ENCODE measurements around the gene COQ10A. TPM values are rescaled to one million over a fixed set of nuclear protein-coding genes. Genes with fewer than 3 reads are reported as not detected.

Gene COQ10A
- total and polyA plus RNA-seq, 11 donors: 45.7 to 250 (median 129) TPM

DNA sequence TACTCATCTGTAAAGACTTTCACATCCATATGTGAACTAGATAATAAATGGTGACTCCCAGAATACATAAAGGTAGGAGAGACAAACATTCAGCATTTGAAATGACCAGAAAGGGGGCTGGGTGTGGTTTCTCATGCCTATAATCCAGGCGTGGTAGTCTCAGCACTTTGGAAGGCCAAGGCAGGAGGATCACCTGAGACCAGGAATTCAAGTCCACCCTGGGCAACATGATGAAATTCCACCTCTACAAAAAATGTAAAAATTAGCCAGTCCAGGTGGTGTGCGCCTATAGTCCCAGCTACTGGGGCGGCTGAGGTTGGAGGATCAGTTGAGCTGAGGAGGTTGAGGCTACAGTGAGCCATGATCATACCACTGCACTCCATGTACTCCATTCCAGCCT lies 37.5 kb downstream of the COQ10A start:
- Histone ChIP-seq H3K27me3 (no peaks in the 10 kb centered on the region), H3K4me3 (no peak overlapping the region), H3K27ac (no peak overlapping the region), H3K36me3 (peaks cover 0 to 55% (median 40%) of the 10 kb centered on the region in 9 donors), H3K4me1 (peaks cover 8 to 30% (median 20%) of the 10 kb centered on the region in 12 donors), H3K9me3 (no peaks in the 10 kb centered on the region)
- DNase-seq (no peak), ATAC-seq (no peak)
- TF ChIP-seq, protein P1, sequence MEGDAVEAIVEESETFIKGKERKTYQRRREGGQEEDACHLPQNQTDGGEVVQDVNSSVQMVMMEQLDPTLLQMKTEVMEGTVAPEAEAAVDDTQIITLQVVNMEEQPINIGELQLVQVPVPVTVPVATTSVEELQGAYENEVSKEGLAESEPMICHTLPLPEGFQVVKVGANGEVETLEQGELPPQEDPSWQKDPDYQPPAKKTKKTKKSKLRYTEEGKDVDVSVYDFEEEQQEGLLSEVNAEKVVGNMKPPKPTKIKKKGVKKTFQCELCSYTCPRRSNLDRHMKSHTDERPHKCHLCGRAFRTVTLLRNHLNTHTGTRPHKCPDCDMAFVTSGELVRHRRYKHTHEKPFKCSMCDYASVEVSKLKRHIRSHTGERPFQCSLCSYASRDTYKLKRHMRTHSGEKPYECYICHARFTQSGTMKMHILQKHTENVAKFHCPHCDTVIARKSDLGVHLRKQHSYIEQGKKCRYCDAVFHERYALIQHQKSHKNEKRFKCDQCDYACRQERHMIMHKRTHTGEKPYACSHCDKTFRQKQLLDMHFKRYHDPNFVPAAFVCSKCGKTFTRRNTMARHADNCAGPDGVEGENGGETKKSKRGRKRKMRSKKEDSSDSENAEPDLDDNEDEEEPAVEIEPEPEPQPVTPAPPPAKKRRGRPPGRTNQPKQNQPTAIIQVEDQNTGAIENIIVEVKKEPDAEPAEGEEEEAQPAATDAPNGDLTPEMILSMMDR (IDR thresholded peaks at IDR 0.05): no peak
- TF ChIP-seq POLR2A (IDR thresholded peaks at IDR 0.05): no peak
- 93 to 96% (median 94%) methylated on average over 3 of the region's 3 CpGs for WGBS, 4 donors
- intact Hi-C loops (cut with DNase I): no loop called here

DNA sequence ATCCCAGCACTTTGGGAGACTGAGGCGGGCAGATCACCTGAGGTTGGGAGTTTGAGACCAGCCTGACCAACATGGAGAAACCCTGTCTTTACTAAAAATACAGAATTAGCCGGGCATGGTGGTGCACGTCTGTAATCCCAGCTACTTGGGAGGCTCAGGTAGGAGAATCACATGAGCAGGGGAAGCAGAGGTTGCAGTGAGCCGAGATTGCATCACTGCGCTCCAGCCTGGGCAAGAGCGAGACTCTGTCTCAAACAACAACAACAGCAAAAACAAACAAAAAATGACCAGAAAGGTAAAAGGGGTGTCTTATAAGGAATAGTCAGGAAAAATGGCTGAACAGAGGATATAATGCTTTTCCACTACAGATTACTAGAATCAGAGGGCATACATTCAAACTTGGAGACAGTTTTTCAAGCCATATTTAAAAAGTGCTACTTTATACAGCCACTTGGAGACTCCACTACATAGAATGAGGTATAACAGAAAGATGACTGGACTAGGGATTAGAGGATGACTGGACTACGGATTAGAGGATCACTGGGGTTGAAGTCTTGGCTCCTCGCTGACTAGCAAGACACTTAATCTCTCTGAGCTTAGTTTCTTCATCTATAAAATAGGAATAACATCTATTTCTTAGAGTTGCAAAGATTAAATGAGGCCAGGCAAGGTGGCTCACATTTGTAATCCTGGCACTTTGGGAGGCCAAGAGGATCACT lies 38.3 kb downstream of the COQ10A start:
- DNase-seq (no peak), ATAC-seq (no peak)
- H3K9me3 ChIP-seq: no peaks in the 10 kb centered on the region
- TF ChIP-seq POLR2A (IDR thresholded peaks at IDR 0.05): no peak
- TF ChIP-seq, protein P1 (IDR thresholded peaks at IDR 0.05): no peak
- H3K4me3 ChIP-seq: no peak overlapping the region
- intact Hi-C loops (cut with DNase I): no loop called here
- H3K36me3 ChIP-seq: peaks cover 0 to 62% (median 48%) of the 10 kb centered on the region in 9 donors
- no peak overlapping the region for H3K27ac ChIP-seq
- H3K4me1 ChIP-seq: peaks cover 8 to 27% (median 18%) of the 10 kb centered on the region in 12 donors
- H3K27me3 ChIP-seq: no peaks in the 10 kb centered on the region
- 91 to 93% (median 93%) methylated on average over 8 of the region's 8 CpGs for WGBS, 4 donors

DNA sequence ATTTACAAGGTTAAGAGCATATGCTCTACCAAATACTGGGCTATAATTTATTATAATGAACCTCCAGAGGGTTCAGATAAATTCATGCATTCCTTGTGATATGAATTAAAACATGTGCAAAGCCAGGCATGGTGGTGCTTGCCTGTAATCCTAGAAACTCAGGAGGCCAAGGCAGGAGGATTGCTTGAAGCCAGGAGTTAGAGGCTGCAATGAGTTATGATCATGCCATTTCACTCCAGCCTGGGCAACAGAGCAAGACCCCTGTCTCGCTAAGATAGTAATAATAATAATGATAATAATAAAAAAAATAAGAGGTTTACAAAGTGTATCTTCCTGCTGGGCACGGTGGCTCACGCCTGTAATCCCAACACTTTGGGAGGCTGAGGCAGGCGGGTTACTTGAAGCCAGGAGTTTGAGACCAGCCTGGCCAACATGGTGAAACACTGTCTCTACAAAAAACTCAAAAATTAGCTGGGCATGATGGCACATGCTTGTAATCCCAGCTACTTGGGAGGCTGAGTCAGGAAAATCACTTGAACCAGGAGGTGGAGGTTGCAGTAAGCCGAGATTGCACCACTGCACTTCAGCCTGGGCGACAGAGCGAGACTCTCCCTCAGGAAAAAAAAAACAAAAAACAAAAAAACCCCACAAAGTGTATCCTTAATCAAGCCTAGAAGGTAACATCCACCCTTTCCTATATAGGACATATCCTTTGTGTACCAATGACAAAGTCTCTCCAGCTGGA lies 40.7 kb downstream of the COQ10A start:
- Histone ChIP-seq H3K27ac (no peak overlapping the region), H3K4me1 (peaks cover 0 to 9% (median 2%) of the 10 kb centered on the region in 12 donors), H3K9me3 (no peaks in the 10 kb centered on the region), H3K4me3 (no peak overlapping the region), H3K36me3 (peaks cover 0 to 84% (median 67%) of the 10 kb centered on the region in 9 donors), H3K27me3 (no peaks in the 10 kb centered on the region)
- ATAC-seq (no peak), DNase-seq (no peak)
- TF ChIP-seq, protein P1 (IDR thresholded peaks at IDR 0.05): no peak
- no peak for TF ChIP-seq POLR2A (IDR thresholded peaks at IDR 0.05)
- intact Hi-C loops (cut with DNase I): no loop called here
- 96 to 98% (median 96%) methylated on average over 7 of the region's 7 CpGs for WGBS, 4 donors

DNA sequence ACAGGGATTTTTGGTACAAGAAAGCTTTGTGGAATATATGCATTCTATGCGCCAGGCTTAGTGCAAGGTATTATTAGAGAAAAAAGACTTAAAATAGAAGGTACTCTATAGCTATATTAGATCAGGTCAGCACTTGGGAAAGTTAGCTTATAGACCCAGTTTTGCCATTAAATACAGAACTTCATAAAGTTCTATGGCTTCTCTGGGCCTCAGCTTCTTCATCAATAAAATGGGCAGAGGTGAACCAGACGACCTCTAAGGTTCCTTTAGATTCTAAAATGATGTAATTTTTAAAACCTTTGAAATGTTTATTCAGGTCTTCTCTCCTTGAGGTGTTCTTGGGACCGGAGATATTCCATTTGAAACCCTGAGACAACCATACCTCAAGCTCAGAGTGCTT lies 42.0 kb downstream of the COQ10A start:
- no peak overlapping the region for H3K4me3 ChIP-seq
- intact Hi-C loops (cut with DNase I): no loop called here
- TF ChIP-seq POLR2A (IDR thresholded peaks at IDR 0.05): no peak
- TF ChIP-seq, protein P1 (IDR thresholded peaks at IDR 0.05): no peak
- peaks cover 0 to 94% (median 78%) of the 10 kb centered on the region in 9 donors for H3K36me3 ChIP-seq
- H3K27me3 ChIP-seq: no peaks in the 10 kb centered on the region
- no peak overlapping the region for H3K27ac ChIP-seq
- ATAC-seq (no peak), DNase-seq (no peak)
- H3K9me3 ChIP-seq: no peaks in the 10 kb centered on the region
- WGBS, 4 donors: 90 to 97% (median 92%) methylated on average over 3 of the region's 3 CpGs
- no peaks in the 10 kb centered on the region for H3K4me1 ChIP-seq

All from heart left ventricle (tissue), 16 donors.